A673 (cell line): ENCODE data around the gene SYVN1.

Source experiments
- EZH2 ChIP-seq: fragments of 200-600 bp; sonication (generic); IDR thresholded peaks from 2 replicates; pipeline ENCODE4 v1.6.1; 2017; ENCODE audit warnings: borderline replicate concordance, low read depth, mild to moderate bottlenecking, mixed read lengths, antibody characterized with exemption, low read length; ENCODE audit not compliant: poor library complexity, severe bottlenecking
- TF ChIP-seq, protein P1 (sequence below): fragments of 300-800, 200-600 bp; sonication (generic); conservative IDR thresholded peaks from 2 replicates; pipeline ENCODE4 v1.5.1; 2017; ENCODE audit warnings: low read depth, mild to moderate bottlenecking, antibody characterized with exemption, low read length, moderate library complexity, mixed read lengths

- TF ChIP-seq, protein P1, sequence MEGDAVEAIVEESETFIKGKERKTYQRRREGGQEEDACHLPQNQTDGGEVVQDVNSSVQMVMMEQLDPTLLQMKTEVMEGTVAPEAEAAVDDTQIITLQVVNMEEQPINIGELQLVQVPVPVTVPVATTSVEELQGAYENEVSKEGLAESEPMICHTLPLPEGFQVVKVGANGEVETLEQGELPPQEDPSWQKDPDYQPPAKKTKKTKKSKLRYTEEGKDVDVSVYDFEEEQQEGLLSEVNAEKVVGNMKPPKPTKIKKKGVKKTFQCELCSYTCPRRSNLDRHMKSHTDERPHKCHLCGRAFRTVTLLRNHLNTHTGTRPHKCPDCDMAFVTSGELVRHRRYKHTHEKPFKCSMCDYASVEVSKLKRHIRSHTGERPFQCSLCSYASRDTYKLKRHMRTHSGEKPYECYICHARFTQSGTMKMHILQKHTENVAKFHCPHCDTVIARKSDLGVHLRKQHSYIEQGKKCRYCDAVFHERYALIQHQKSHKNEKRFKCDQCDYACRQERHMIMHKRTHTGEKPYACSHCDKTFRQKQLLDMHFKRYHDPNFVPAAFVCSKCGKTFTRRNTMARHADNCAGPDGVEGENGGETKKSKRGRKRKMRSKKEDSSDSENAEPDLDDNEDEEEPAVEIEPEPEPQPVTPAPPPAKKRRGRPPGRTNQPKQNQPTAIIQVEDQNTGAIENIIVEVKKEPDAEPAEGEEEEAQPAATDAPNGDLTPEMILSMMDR, result peak; percentile 98
- TF ChIP-seq EZH2, result no peak
Measured at GRCh38 chr11:65117206-65118096, 16.9 kb downstream of the SYVN1 start, which contains the start of gene ZNHIT2.
